CD4-positive, CD25-positive, alpha-beta regulatory T cell (primary cell): ENCODE results near the gene SLC25A22. TPM values are rescaled to one million over a fixed set of nuclear protein-coding genes. Genes with fewer than 3 reads are reported as not detected.

Experiments
- ATAC-seq, 2 donors: fragments of 150-1000 bp; cut with Tn5 transposase; one replicate each; pipeline ENCODE4 v1.10.0; 2021; ENCODE audit warnings: low read depth in 2 of 2, moderate number of reproducible peaks in 2 of 2, moderate library complexity in 1 of 2
- DNase-seq, 3 donors: peaks; one replicate each; pipeline versions ENCODE4 v3.0.0 to v3.0.0-alpha.2; 2012 to 2022; ENCODE audit warnings: mixed read lengths in 1 of 3
- H3K27ac ChIP-seq: one replicate; pipeline ENCODE4 v1.7.0; 2013; ENCODE audit warnings: mild to moderate bottlenecking, low read length; ENCODE audit not compliant: insufficient read depth, poor library complexity, severe bottlenecking
- H3K27me3 ChIP-seq: one replicate; pipeline ENCODE4 v1.7.0; 2013; ENCODE audit warnings: low read length; ENCODE audit not compliant: control insufficient read depth, insufficient read depth
- H3K36me3 ChIP-seq: one replicate; pipeline ENCODE4 v1.7.0; 2013; ENCODE audit warnings: mild to moderate bottlenecking, low read length, moderate library complexity; ENCODE audit not compliant: control insufficient read depth, insufficient read depth
- H3K4me1 ChIP-seq: 2 replicates; pipeline ENCODE4 v1.7.0; 2013; ENCODE audit warnings: mild to moderate bottlenecking, low read length; ENCODE audit not compliant: insufficient read depth, control insufficient read depth, poor library complexity, severe bottlenecking
- H3K4me3 ChIP-seq: one replicate; pipeline ENCODE4 v1.7.0; 2013; ENCODE audit warnings: low read depth, mild to moderate bottlenecking, low read length, moderate library complexity
- H3K9me3 ChIP-seq, 2 experiments: 1 replicate in 1 of 2; 2 replicates in 1 of 2; pipeline ENCODE4 v1.7.0; 2013; ENCODE audit warnings: low read length in 2 of 2, mild to moderate bottlenecking in 1 of 2, moderate library complexity in 1 of 2; ENCODE audit not compliant: control insufficient read depth in 2 of 2
- H3K27ac Mint-ChIP-seq, 3 donors: one replicate each; pipeline ENCODE4 v1.8.0; 2020 to 2022; ENCODE audit warnings: mild to moderate bottlenecking in 3 of 3, mixed read lengths in 3 of 3, moderate library complexity in 2 of 3
- H3K27me3 Mint-ChIP-seq: one replicate; pipeline ENCODE4 v1.8.0; 2022; ENCODE audit warnings: mild to moderate bottlenecking, mixed read lengths
- H3K36me3 Mint-ChIP-seq: one replicate; pipeline ENCODE4 v1.8.0; 2020; ENCODE audit warnings: mixed read lengths
- H3K4me1 Mint-ChIP-seq, 4 donors: one replicate each; pipeline ENCODE4 v1.8.0; 2020 to 2022; ENCODE audit warnings: mixed read lengths in 4 of 4, mild to moderate bottlenecking in 1 of 4
- H3K4me3 Mint-ChIP-seq, 4 donors: one replicate each; pipeline ENCODE4 v1.8.0; 2020 to 2022; ENCODE audit warnings: mild to moderate bottlenecking in 4 of 4, mixed read lengths in 4 of 4, moderate library complexity in 3 of 4
- H3K9me3 Mint-ChIP-seq, 7 donors: one replicate each; pipeline ENCODE4 v1.8.0; 2020 to 2022; ENCODE audit warnings: mixed read lengths in 7 of 7, mild to moderate bottlenecking in 3 of 7, moderate library complexity in 2 of 7
- polyA plus RNA-seq, 4 donors: library from polyadenylated mRNA; unstranded; fragments of 300-500 nt; fragmentation: Illumina TruSeq; gene quantifications; one replicate each; pipeline ENCODE4 v1.2.3, GENCODE V29; 2021
- total RNA-seq: library from RNA; stranded (reverse); gene quantifications from one replicate; pipeline ENCODE4 v1.2.3, GENCODE V29; 2022

SLC25A22 gene
- total and polyA plus RNA-seq, 5 donors from 2014 or later: 5.3 to 20.3 (median 6.6) TPM

- Histone ChIP-seq H3K9me3 (no peaks in the 10 kb centered on the region), H3K27me3 (no peaks in the 10 kb centered on the region), H3K4me1 (peaks cover 37% of the 10 kb centered on the region), H3K27ac (no peak overlapping the region), H3K36me3 (peaks cover 8% of the 10 kb centered on the region), H3K4me3 (no peak overlapping the region)
- no peaks in the 10 kb centered on the region for H3K36me3 Mint-ChIP-seq
- H3K4me3 Mint-ChIP-seq: no peak overlapping the region
- H3K4me1 Mint-ChIP-seq: peaks cover 0 to 27% (median 3%) of the 10 kb centered on the region in 4 donors
- no peaks in the 10 kb centered on the region for H3K9me3 Mint-ChIP-seq
- ATAC-seq (no peak), DNase-seq (no peak)
- peak overlapping the region in 1 of 3 donors; percentile 14 for H3K27ac Mint-ChIP-seq
- H3K27me3 Mint-ChIP-seq: no peaks in the 10 kb centered on the region
Measured at GRCh38 chr11:837189-837989, 39.3 kb upstream of the SLC25A22 start.

GRCh38 chr11:836700-837099 lies 38.6 kb upstream of the SLC25A22 start:
- ATAC-seq (no peak), DNase-seq (no peak)
- no peaks in the 10 kb centered on the region for H3K27me3 ChIP-seq
- H3K36me3 ChIP-seq: peaks cover 8% of the 10 kb centered on the region
- no peak overlapping the region for H3K4me3 ChIP-seq
- Mint-ChIP-seq H3K4me3 (peak overlapping the region in 1 of 4 donors; percentile 10), H3K27me3 (peaks cover 3% of the 10 kb centered on the region), H3K4me1 (peaks cover 0 to 31% (median 3%) of the 10 kb centered on the region in 4 donors), H3K27ac (no peak overlapping the region), H3K36me3 (no peaks in the 10 kb centered on the region), H3K9me3 (no peaks in the 10 kb centered on the region)
- no peak overlapping the region for H3K27ac ChIP-seq
- H3K9me3 ChIP-seq: no peaks in the 10 kb centered on the region
- H3K4me1 ChIP-seq: peaks cover 37% of the 10 kb centered on the region

GRCh38 chr11:836274-836673 lies 38.2 kb upstream of the SLC25A22 start:
- no peak overlapping the region for H3K4me3 ChIP-seq
- DNase-seq: no peak
- Mint-ChIP-seq H3K36me3 (no peaks in the 10 kb centered on the region), H3K4me3 (no peak overlapping the region), H3K4me1 (peaks cover 0 to 32% (median 3%) of the 10 kb centered on the region in 4 donors), H3K27ac (peak overlapping the region in 1 of 3 donors; percentile 32), H3K9me3 (no peaks in the 10 kb centered on the region), H3K27me3 (peaks cover 7% of the 10 kb centered on the region)
- no peaks in the 10 kb centered on the region for H3K27me3 ChIP-seq
- H3K36me3 ChIP-seq: peaks cover 8% of the 10 kb centered on the region
- no peak overlapping the region for H3K27ac ChIP-seq
- peaks cover 36% of the 10 kb centered on the region for H3K4me1 ChIP-seq
- ATAC-seq: no peak
- no peaks in the 10 kb centered on the region for H3K9me3 ChIP-seq

- peaks cover 6% of the 10 kb centered on the region for H3K36me3 ChIP-seq
- no peak overlapping the region for H3K4me3 ChIP-seq
- H3K9me3 ChIP-seq: no peaks in the 10 kb centered on the region
- Mint-ChIP-seq H3K27me3 (peaks cover 10% of the 10 kb centered on the region), H3K9me3 (no peaks in the 10 kb centered on the region), H3K27ac (no peak overlapping the region), H3K4me3 (peak overlapping the region; percentile 75 to 83 (median 78)), H3K36me3 (no peaks in the 10 kb centered on the region), H3K4me1 (peaks cover 0 to 29% (median 0%) of the 10 kb centered on the region in 4 donors)
- ATAC-seq (no peak), DNase-seq (no peak)
- H3K4me1 ChIP-seq: peaks cover 41% of the 10 kb centered on the region
- no peaks in the 10 kb centered on the region for H3K27me3 ChIP-seq
- H3K27ac ChIP-seq: no peak overlapping the region
Measured at GRCh38 chr11:834371-835316, 36.6 kb upstream of the SLC25A22 start.

GRCh38 chr11:833849-834311 lies 35.8 kb upstream of the SLC25A22 start:
- H3K4me3 Mint-ChIP-seq: peak overlapping the region; percentile 75 to 83 (median 78)
- H3K4me3 ChIP-seq: no peak overlapping the region

GRCh38 chr11:833114-833791 lies 35.2 kb upstream of the SLC25A22 start:
- no peaks in the 10 kb centered on the region for H3K36me3 Mint-ChIP-seq
- Histone ChIP-seq H3K9me3 (no peaks in the 10 kb centered on the region), H3K27ac (no peak overlapping the region), H3K4me3 (no peak overlapping the region), H3K27me3 (no peaks in the 10 kb centered on the region), H3K4me1 (peaks cover 52% of the 10 kb centered on the region), H3K36me3 (no peaks in the 10 kb centered on the region)
- peaks cover 0 to 37% (median 1%) of the 10 kb centered on the region in 4 donors for H3K4me1 Mint-ChIP-seq
- H3K27ac Mint-ChIP-seq: no peak overlapping the region
- peaks cover 23% of the 10 kb centered on the region for H3K27me3 Mint-ChIP-seq
- peak in 1 of 3 donors; percentile 39 for DNase-seq
- peak overlapping the region in 2 of 4 donors; percentile 78 for H3K4me3 Mint-ChIP-seq
- no peaks in the 10 kb centered on the region for H3K9me3 Mint-ChIP-seq
- ATAC-seq: peak; percentile 7 to 12

More at GRCh38 chr11:833849-834311, 35.8 kb upstream of the SLC25A22 start:
- peaks cover 6% of the 10 kb centered on the region for H3K36me3 ChIP-seq
- H3K27ac ChIP-seq: no peak overlapping the region
- Mint-ChIP-seq H3K9me3 (no peaks in the 10 kb centered on the region), H3K4me1 (peaks cover 0 to 34% (median 0%) of the 10 kb centered on the region in 4 donors), H3K27me3 (peaks cover 17% of the 10 kb centered on the region), H3K36me3 (no peaks in the 10 kb centered on the region), H3K27ac (no peak overlapping the region)
- H3K27me3 ChIP-seq: no peaks in the 10 kb centered on the region
- DNase-seq: no peak
- peaks cover 48% of the 10 kb centered on the region for H3K4me1 ChIP-seq
- ATAC-seq: no peak
- no peaks in the 10 kb centered on the region for H3K9me3 ChIP-seq

GRCh38 chr11:832529-833113 lies 34.5 kb upstream of the SLC25A22 start, which contains the start of gene CD151:
TSS of gene CD151 (plus strand) at chr11:832952. CDS start at chr11:836070, 3,118 bp downstream.
- H3K4me1 ChIP-seq: peaks cover 54% of the 10 kb centered on the region
- no peaks in the 10 kb centered on the region for H3K9me3 ChIP-seq
- H3K4me3 ChIP-seq: no peak within 1 kb of the TSS
- peak within 1 kb of the TSS; percentile 75 to 78 (median 78) for H3K4me3 Mint-ChIP-seq
- no peaks in the 10 kb centered on the region for H3K9me3 Mint-ChIP-seq
- DNase-seq (peak in 2 of 3 donors; percentile 39 to 60), ATAC-seq (peak; percentile 54)
- no peak within 1 kb of the TSS for H3K27ac ChIP-seq
- H3K4me1 Mint-ChIP-seq: peaks cover 0 to 43% (median 5%) of the 10 kb centered on the region in 4 donors
- peak within 1 kb of the TSS in 1 of 3 donors; percentile 73 for H3K27ac Mint-ChIP-seq
- H3K27me3 Mint-ChIP-seq: peaks cover 30% of the 10 kb centered on the region
- no peaks in the 10 kb centered on the region for H3K27me3 ChIP-seq
- no peaks in the 10 kb centered on the region for H3K36me3 ChIP-seq
- H3K36me3 Mint-ChIP-seq: no peaks in the 10 kb centered on the region
